ENCODE measurements around the gene MFRP. TPM values are rescaled to one million over a fixed set of nuclear protein-coding genes. Genes with fewer than 3 reads are reported as not detected.
"Not testable (repeated sequence)": the region's sequence is repeated elsewhere in the genome, so short reads cannot be mapped to it uniquely, and the experiment has no call there.

MFRP gene
- total RNA-seq, 1 donor from 2014 or later, result not detected

- FAIRE-seq (no peak), DNase-seq (ENCODE audit: low read depth) (no peak)
- Mint-ChIP-seq H3K36me3 (ENCODE audit: low read depth, unreplicated experiment) (no peaks in the 10 kb centered on the region), H3K27ac (ENCODE audit: unreplicated experiment) (no peak overlapping the region), H3K27me3 (ENCODE audit: low read depth, unreplicated experiment) (peaks cover 7% of the 10 kb centered on the region), H3K9me3 (ENCODE audit: unreplicated experiment) (no peaks in the 10 kb centered on the region), H3K4me3 (ENCODE audit: unreplicated experiment) (no peak overlapping the region), H3K4me1 (ENCODE audit: low read depth, unreplicated experiment) (no peaks in the 10 kb centered on the region)
- H3K27ac ChIP-seq (ENCODE audit: low read depth, low read length), result no peak overlapping the region
- no peaks in the 10 kb centered on the region for H3K36me3 ChIP-seq (ENCODE audit: insufficient read depth, low read length)
- peaks cover 7% of the 10 kb centered on the region for H3K27me3 ChIP-seq (ENCODE audit: insufficient read depth, low read length)
- H2AFZ ChIP-seq (ENCODE audit: low read depth, low read length), result no peak overlapping the region
- TF ChIP-seq EZH2 (IDR thresholded peaks at IDR 0.05; ENCODE audit: insufficient read depth, low read length) (no peak), CTCF (IDR thresholded peaks at IDR 0.05; ENCODE audit: insufficient read depth, low read depth, low read length) (no peak)
- no peak overlapping the region for H3K4me2 ChIP-seq (ENCODE audit: low read length)
- H3K9ac ChIP-seq (ENCODE audit: low read length), result no peak overlapping the region
- no peaks in the 10 kb centered on the region for H3K9me3 ChIP-seq (ENCODE audit: insufficient read depth, low read depth, low read length)
- no peaks in the 10 kb centered on the region for H3K4me1 ChIP-seq (ENCODE audit: insufficient read depth, low read length)
- no peak overlapping the region for H3K4me3 ChIP-seq (ENCODE audit: insufficient read depth, low read depth, low read length)
- no peaks in the 10 kb centered on the region for H3K79me2 ChIP-seq (ENCODE audit: insufficient read depth, low read length)
- H4K20me1 ChIP-seq (ENCODE audit: insufficient read depth, low read length), result no peaks in the 10 kb centered on the region
These were observed 41.6 kb upstream of the MFRP start for GRCh38 chr11:119388103-119388502.

DNA sequence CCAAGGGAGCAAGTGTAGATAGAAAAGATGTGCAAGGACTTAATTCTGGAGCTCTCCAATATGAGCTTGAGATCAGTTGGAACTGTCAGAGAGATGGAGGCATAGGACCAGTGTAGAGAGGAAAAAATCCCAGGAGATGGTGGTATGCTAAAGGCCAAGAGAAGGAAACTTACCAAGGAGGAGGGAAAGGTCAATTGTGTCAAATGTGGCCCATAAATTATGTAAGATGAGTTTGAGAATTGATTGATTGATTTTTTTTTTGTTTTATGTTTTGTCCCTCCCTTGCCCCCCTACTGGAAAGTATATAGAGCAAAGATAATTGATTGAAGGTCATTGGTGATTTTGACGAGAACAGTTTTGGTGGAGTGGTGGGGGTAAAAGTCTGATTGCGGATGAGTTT lies 37.8 kb upstream of the MFRP start:
- Histone ChIP-seq H3K9ac (ENCODE audit: low read length) (no peak overlapping the region), H3K36me3 (ENCODE audit: insufficient read depth, low read length) (no peaks in the 10 kb centered on the region), H4K20me1 (ENCODE audit: insufficient read depth, low read length) (no peaks in the 10 kb centered on the region), H3K9me3 (ENCODE audit: insufficient read depth, low read depth, low read length) (no peaks in the 10 kb centered on the region), H3K4me1 (ENCODE audit: insufficient read depth, low read length) (peaks cover 12% of the 10 kb centered on the region), H3K4me2 (ENCODE audit: low read length) (no peak overlapping the region), H3K27ac (ENCODE audit: low read depth, low read length) (no peak overlapping the region), H3K27me3 (ENCODE audit: insufficient read depth, low read length) (peaks cover 9% of the 10 kb centered on the region), H3K79me2 (ENCODE audit: insufficient read depth, low read length) (no peaks in the 10 kb centered on the region), H3K4me3 (ENCODE audit: insufficient read depth, low read depth, low read length) (no peak overlapping the region), H2AFZ (ENCODE audit: low read depth, low read length) (no peak overlapping the region)
- no peak for FAIRE-seq
- Mint-ChIP-seq H3K36me3 (ENCODE audit: low read depth, unreplicated experiment) (no peaks in the 10 kb centered on the region), H3K27me3 (ENCODE audit: low read depth, unreplicated experiment) (peaks cover 4% of the 10 kb centered on the region), H3K27ac (ENCODE audit: unreplicated experiment) (no peak overlapping the region), H3K4me3 (ENCODE audit: unreplicated experiment) (no peak overlapping the region), H3K9me3 (ENCODE audit: unreplicated experiment) (no peaks in the 10 kb centered on the region), H3K4me1 (ENCODE audit: low read depth, unreplicated experiment) (no peaks in the 10 kb centered on the region)
- DNase-seq (ENCODE audit: low read depth), result no peak
- no peak for TF ChIP-seq EZH2 (IDR thresholded peaks at IDR 0.05; ENCODE audit: insufficient read depth, low read length)
- no peak for TF ChIP-seq CTCF (IDR thresholded peaks at IDR 0.05; ENCODE audit: insufficient read depth, low read depth, low read length)

- H3K4me1 Mint-ChIP-seq (ENCODE audit: low read depth, unreplicated experiment); H3K27me3 ChIP-seq (ENCODE audit: insufficient read depth, low read length); H3K27ac ChIP-seq (ENCODE audit: low read depth, low read length); H4K20me1 ChIP-seq (ENCODE audit: insufficient read depth, low read length); FAIRE-seq; H3K9me3 Mint-ChIP-seq (ENCODE audit: unreplicated experiment); H3K9me3 ChIP-seq (ENCODE audit: insufficient read depth, low read depth, low read length); H3K27ac Mint-ChIP-seq (ENCODE audit: unreplicated experiment); H3K4me3 Mint-ChIP-seq (ENCODE audit: unreplicated experiment); H3K27me3 Mint-ChIP-seq (ENCODE audit: low read depth, unreplicated experiment); H3K79me2 ChIP-seq (ENCODE audit: insufficient read depth, low read length); DNase-seq (ENCODE audit: low read depth); H3K36me3 Mint-ChIP-seq (ENCODE audit: low read depth, unreplicated experiment); H3K36me3 ChIP-seq (ENCODE audit: insufficient read depth, low read length); H3K4me3 ChIP-seq (ENCODE audit: insufficient read depth, low read depth, low read length): not testable (repeated sequence)
- Histone ChIP-seq H3K4me1 (ENCODE audit: insufficient read depth, low read length) (peaks cover 12% of the 10 kb centered on the region), H3K4me2 (ENCODE audit: low read length) (peak overlapping the region; percentile 91), H3K9ac (ENCODE audit: low read length) (peak overlapping the region; percentile 69), H2AFZ (ENCODE audit: low read depth, low read length) (peak overlapping the region; percentile 79)
These were observed 36.0 kb upstream of the MFRP start for GRCh38 chr11:119382513-119382912.

Data from astrocyte (in vitro differentiated cells and primary cell).